ENCODE data around the gene OR10G4.
"Not testable (repeated sequence)": the region's sequence is repeated elsewhere in the genome, so short reads cannot be mapped to it uniquely, and the experiment has no call there.

The OR10G4 gene

GRCh38 chr11:124012697-124013096 is at the start of gene OR10G4:
TSS of gene OR10G4 (plus strand) at chr11:124012997. CDS start at chr11:124015575, 2,578 bp downstream.
- no peak for DNase-seq

- no peak for DNase-seq
Observed at GRCh38 chr11:123973816-123974215, 39.0 kb upstream of the OR10G4 start.

- no peak for DNase-seq
Observed at GRCh38 chr11:123976770-123977560, 35.8 kb upstream of the OR10G4 start.

- DNase-seq, result no peak
Observed at GRCh38 chr11:123977731-123978347, 35.0 kb upstream of the OR10G4 start, which contains the start of gene OR10S1. TSS of gene OR10S1 (minus strand) at chr11:123977781. CDS start at chr11:123977664, 117 bp downstream.

- no peak for DNase-seq
Observed at GRCh38 chr11:123979311-123979710, 33.5 kb upstream of the OR10G4 start.

- DNase-seq, result no peak
Observed at GRCh38 chr11:123995119-123995518, 17.7 kb upstream of the OR10G4 start, which contains the start of gene OR10G6. TSS of gene OR10G6 (minus strand) at chr11:123995161. CDS start at chr11:123995161, 0 bp downstream.

GRCh38 chr11:124015837-124016236 is 3.0 kb downstream of the OR10G4 start:
- DNase-seq, result not testable (repeated sequence)

- DNase-seq, result no peak
Observed at GRCh38 chr11:124026498-124026897, 13.7 kb downstream of the OR10G4 start, which contains the start of gene OR10G8. TSS of gene OR10G8 (plus strand) at chr11:124026798. CDS start at chr11:124029623, 2,825 bp downstream.

- DNase-seq, result no peak
Observed at GRCh38 chr11:124036666-124037065, 23.9 kb downstream of the OR10G4 start.

GRCh38 chr11:124039557-124039956 is 26.8 kb downstream of the OR10G4 start:
- DNase-seq, result no peak

GRCh38 chr11:124041254-124041653 is 28.5 kb downstream of the OR10G4 start, which contains the start of gene OR10G7:
TSS of gene OR10G7 (minus strand) at chr11:124041325. CDS start at chr11:124039001, 2,324 bp downstream.
- DNase-seq, result no peak

GRCh38 chr11:124043420-124043819 is 30.6 kb downstream of the OR10G4 start:
- no peak for DNase-seq

GRCh38 chr11:124050748-124051147 is 38.0 kb downstream of the OR10G4 start:
- DNase-seq, result no peak

- DNase-seq, result no peak
Observed at GRCh38 chr11:124052966-124053365, 40.2 kb downstream of the OR10G4 start.

All from activated effector memory CD4-positive, alpha-beta T cell treated with Interleukin-2 at 50 U/mL for 16 hours (primary cell).